KOPT-K1 (cell line): Measurements from ENCODE around the gene SNX10.

Source experiments
- H3K27ac ChIP-seq: fragments of 200-600 bp; sonication (generic); 2 replicates; pipeline ENCODE4 v1.5.1; 2016; ENCODE audit warnings: antibody characterized with exemption, mild to moderate bottlenecking, low read depth, low read length; ENCODE audit not compliant: poor library complexity, severe bottlenecking
- H3K36me3 ChIP-seq: fragments of 200-600 bp; sonication (generic); 2 replicates; pipeline ENCODE4 v1.5.1; 2017; ENCODE audit warnings: antibody characterized with exemption, mild to moderate bottlenecking, low read length, moderate library complexity; ENCODE audit not compliant: insufficient read depth
- H3K9me3 ChIP-seq: fragments of 200-600 bp; sonication (generic); 2 replicates; pipeline ENCODE4 v1.5.1; 2017; ENCODE audit warnings: antibody characterized with exemption, low read length, mild to moderate bottlenecking; ENCODE audit not compliant: insufficient read depth, poor library complexity, severe bottlenecking

The SNX10 gene

GRCh38 chr7:26409661-26410547, 118.2 kb downstream of the SNX10 start:
- Histone ChIP-seq H3K9me3 (peaks cover 12% of the 10 kb centered on the region), H3K27ac (no peak overlapping the region), H3K36me3 (no peaks in the 10 kb centered on the region)

- H3K36me3 ChIP-seq: no peaks in the 10 kb centered on the region
- H3K27ac ChIP-seq: no peak overlapping the region
Observed at GRCh38 chr7:26413007-26413691, 121.5 kb downstream of the SNX10 start.

GRCh38 chr7:26416004-26416403, 124.3 kb downstream of the SNX10 start:
- no peaks in the 10 kb centered on the region for H3K36me3 ChIP-seq
- no peaks in the 10 kb centered on the region for H3K9me3 ChIP-seq
- no peak overlapping the region for H3K27ac ChIP-seq

More at GRCh38 chr7:26413007-26413691, 121.5 kb downstream of the SNX10 start:
- no peaks in the 10 kb centered on the region for H3K9me3 ChIP-seq

GRCh38 chr7:26417911-26418413, 126.3 kb downstream of the SNX10 start:
- Histone ChIP-seq H3K27ac (no peak overlapping the region), H3K36me3 (no peaks in the 10 kb centered on the region), H3K9me3 (no peaks in the 10 kb centered on the region)

- H3K9me3 ChIP-seq: no peaks in the 10 kb centered on the region
- no peak overlapping the region for H3K27ac ChIP-seq
- no peaks in the 10 kb centered on the region for H3K36me3 ChIP-seq
Observed at GRCh38 chr7:26419198-26419597, 127.5 kb downstream of the SNX10 start.

- Histone ChIP-seq H3K27ac (no peak overlapping the region), H3K36me3 (no peaks in the 10 kb centered on the region), H3K9me3 (no peaks in the 10 kb centered on the region)
Observed at GRCh38 chr7:26420422-26421019, 128.9 kb downstream of the SNX10 start.

GRCh38 chr7:26422761-26423160, 131.1 kb downstream of the SNX10 start:
- Histone ChIP-seq H3K36me3 (no peaks in the 10 kb centered on the region), H3K9me3 (no peaks in the 10 kb centered on the region), H3K27ac (no peak overlapping the region)

GRCh38 chr7:26423436-26423835, 131.8 kb downstream of the SNX10 start:
- Histone ChIP-seq H3K9me3 (no peaks in the 10 kb centered on the region), H3K36me3 (no peaks in the 10 kb centered on the region), H3K27ac (no peak overlapping the region)
